LoVo (cell line): ENCODE data around the gene UBA3.
A peak's percentile ranks its signal among the peaks of the same experiment; 100 is the strongest.

Experiments
- DNase-seq: peaks from one replicate; pipeline ENCODE4 v3.0.0-alpha.2; 2016; ENCODE audit warnings: low spot score

UBA3 gene

DNA sequence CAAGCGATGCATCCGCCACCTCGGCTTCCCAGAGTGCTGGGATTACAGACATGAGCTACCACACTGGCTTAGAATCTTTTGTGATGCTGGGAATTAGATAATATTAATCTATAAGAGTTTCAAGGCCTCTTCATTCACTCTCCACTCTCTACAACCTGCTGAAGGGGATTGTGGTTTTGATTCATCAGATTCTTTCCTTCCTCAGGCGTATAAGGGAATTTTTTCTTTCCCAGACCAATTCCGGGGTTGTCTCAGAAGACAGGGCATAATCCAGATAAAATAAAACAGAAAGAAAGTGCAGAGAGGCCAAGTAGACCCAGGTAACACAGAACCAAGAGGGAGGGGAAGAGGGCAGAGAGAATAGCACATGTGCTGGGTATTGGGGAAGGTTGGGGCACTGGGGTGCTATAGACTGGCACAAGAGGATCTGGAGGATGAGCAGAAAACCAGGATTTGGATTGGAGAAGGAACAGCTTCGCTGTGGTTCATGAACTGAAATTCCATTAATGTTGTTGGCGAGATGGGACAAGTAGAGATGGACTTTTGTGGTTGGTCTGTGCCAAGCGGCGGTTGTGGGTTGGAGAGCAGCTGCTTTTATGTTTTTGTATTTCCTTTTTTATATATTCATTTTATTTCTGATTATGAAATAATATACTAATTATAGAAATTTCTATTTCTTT is 17.4 kb upstream of the UBA3 start:
- DNase-seq = no peak

GRCh38 chr3:69096299-69096698 is 16.1 kb upstream of the UBA3 start:
- no peak for DNase-seq

- DNase-seq = no peak
These were observed 15.5 kb upstream of the UBA3 start for GRCh38 chr3:69095636-69096035.

- no peak for DNase-seq
These were observed 14.5 kb upstream of the UBA3 start for GRCh38 chr3:69094467-69095205.

DNA sequence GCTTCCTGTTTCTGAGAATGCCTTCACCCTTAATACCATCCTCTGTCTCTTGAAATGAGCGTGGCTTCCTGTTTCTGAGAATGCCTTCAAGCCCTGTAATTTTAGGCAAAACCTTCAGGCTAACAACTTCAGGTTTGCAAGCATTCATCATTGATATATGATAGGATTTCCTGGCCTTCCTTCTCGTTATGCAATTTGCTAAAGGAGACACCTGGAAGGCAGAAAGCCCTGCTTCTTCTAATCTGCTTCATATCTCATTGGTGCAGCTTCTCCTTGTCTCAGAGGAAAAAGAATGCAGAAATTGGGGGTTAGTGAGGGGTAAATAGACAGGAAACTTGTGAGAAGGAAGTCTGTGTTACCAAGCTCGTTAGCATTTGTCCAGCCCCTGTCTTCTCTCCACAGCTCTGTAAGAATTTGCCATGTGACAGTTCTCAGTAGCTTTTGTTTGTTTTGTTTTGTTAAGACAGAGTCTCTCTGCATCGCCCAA is 11.9 kb upstream of the UBA3 start:
- no peak for DNase-seq

- no peak for DNase-seq
These were observed 11.3 kb upstream of the UBA3 start for GRCh38 chr3:69091389-69092029.

GRCh38 chr3:69090021-69090420 is 9.9 kb upstream of the UBA3 start:
- no peak for DNase-seq

DNA sequence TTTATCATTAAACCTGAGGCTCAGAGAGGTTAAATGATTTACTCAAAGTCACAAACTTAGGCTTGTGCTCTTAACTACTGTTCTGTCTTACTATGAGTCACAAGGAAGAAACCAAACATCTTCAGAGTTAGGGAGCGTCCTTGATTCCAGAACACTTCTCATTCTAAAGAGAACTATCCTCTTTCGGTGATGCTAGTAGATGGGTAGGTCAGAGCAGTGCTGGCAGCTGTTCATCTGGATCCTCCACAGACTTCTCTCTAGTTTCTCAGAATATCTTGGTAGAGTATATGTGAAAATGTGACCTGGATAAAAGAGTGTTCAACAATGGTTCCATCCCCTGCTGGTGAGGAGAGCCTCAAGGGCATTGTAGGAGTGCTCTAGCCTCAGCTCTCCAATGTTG is 7.9 kb upstream of the UBA3 start:
- no peak for DNase-seq

DNA sequence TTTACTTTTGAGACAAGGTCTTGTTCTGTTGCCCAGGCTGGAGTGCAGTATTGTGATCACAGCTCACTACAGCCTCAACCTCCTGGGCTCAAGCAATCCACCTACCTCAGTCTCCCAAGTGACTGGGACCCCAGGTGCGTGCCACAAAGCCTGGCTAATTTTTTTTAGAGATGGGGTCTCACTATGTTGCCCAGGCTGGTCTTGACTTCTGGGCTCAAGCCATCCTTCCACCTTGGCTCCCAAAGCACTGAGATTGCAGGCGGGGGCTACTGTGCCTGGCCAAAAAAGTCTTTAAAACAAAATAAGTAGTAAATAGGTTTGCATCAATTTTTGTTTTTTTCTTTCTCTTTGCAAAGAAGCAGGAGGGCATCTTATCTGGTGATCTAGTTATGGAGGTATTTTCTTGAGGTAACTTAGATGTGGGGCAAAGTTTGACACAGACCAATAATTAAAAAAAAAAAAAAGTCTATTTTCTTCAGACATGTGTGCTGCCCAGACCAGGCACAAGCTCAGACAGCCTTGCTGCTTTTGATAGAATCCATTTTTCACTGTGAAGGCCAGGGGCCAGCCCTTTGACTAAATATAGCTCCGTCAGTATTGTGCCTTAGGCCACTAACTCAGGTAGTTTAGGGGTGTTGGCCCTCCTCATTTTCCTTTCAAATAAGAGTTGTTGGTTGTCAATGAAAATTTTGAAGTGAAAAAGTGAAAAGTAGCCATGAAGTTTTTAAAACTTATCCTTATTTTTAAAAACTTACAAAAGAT is 7.0 kb upstream of the UBA3 start:
- no peak for DNase-seq

DNA sequence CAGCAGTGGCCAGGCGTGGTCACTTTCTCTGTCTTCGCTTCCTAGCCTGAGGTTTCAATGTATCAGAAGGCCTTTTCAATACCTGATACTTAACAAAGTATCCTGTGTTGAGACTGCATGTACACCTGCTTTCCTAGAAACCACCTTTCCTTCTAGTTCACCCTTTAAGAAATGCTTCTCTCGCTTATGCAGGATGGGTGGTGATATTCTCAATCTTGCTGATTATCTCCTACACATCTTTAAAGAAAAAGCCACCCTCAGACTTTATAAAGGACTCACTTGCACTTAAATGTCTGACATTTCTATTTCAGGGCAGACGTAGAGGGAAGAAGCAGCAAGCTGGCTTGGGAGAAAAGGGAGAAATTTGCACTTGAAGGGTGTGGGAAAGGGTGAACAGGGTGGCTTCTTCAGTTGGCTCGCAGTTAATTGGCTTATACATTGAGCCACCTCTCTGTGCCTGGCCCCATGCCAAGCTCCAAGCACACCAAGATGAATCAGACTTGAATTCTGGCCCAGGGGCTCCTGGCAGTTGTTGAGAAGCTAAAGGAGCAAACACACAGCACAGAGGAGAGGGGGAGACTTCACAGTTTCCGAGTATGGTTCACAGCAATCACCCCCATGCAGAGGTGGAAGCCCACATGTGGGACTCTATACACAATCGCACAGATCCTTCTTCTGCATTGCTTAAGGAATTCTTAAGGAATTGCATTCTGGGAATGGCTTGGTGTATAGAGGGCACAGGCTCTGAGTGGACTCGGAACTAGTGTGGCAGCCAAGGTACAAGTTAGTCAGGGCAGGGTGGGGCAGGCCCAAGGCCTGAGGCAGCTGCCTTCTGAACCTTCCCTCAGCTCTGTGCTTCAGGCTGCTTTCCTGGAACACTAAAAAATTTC is 5.9 kb upstream of the UBA3 start:
- DNase-seq = peak; percentile 86

DNA sequence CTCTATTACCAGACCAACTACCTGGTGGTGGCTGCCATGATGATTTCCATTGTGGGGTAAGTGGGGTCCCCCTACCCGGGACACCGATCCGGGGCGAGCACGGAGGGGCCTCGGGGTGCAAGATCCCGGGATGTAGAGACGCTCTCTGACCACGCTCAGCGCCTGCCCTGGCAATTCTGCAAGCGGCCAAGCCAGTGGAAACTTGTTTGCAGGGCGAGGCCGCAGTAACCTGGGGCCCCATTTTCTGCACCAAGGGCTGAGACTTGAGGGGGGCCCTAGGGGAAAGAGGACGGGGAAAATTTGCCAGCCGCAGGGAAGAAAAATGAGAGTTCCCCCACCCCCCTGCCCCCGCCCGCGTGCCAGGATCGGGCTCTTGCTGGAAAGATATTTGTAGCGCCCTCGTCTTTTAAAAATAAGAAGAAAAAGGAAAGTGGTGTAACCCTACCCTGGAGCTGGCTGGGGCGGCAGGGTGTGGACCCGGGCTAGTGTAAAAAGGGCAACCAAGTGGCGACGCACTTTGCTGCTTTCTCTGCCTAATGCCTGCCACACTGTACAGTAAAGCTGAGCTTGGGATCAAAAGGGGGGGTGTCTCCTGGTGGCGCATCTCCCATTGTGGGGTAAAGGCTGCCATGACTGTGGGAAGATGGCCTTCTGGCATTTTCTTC is 5.1 kb upstream of the UBA3 start:
- no peak for DNase-seq

DNA sequence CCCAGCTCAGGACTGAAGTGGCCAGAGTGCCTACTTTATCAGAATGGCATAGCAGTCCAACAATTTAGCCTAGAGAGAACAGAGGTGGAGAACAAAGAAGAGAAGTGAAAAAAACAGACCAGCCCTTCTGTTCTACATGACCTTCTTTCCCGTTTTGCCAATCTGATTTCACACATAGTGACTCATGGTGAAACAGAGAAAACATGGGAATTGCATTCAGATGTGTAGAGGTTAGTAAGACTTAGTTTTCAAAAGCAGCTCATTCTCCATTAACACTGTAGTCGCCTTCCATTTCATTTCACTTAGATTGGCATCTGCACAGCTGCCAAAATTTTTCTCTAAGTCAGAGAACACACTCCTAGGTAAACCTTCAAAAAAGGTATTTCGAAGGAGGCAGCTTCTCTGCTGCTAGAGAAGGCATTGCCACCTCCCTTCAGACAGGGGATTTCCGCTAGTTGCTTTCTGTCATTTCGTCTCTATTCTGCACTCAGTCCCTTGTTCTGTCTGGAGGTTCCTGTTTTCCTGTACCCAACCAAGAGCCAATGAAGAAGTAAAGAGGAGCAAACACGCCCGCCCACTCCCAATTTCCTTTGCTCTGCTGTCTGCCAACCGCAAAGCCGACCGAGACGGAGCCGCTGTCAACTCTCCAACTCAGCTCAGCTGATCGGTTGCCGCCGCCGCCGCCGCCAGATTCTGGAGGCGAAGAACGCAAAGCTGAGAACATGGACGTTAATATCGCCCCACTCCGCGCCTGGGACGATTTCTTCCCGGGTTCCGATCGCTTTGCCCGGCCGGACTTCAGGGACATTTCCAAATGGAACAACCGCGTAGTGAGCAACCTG is 4.4 kb upstream of the UBA3 start, which contains the start of gene ARL6IP5:
Gene ARL6IP5 (plus strand): TSS at position 612 of the 842 bp plus-strand sequence. CDS start 111 bp downstream, at position 723.
- DNase-seq = peak; percentile 90

- DNase-seq = no peak
These were observed 2.6 kb upstream of the UBA3 start for GRCh38 chr3:69082805-69083204.

DNA sequence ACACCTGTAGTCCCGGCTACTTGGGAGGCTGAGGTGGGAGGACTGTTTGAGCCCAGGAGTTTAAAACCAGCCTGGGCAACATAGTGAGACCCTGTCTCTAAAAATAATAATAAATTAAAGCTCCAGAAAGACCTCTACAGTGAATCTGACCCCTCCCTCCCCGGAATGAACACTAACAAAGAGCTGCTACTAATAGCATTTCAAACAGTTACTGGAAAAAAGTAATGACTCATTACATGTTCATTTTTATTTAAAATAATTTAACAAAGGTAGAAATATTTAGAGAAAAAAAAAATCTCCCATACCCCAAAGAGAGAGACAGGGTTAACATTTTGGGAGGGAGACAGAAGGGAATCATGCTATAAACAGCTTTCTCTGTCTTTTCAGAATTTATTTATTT is 2.2 kb upstream of the UBA3 start:
- DNase-seq = no peak

DNA sequence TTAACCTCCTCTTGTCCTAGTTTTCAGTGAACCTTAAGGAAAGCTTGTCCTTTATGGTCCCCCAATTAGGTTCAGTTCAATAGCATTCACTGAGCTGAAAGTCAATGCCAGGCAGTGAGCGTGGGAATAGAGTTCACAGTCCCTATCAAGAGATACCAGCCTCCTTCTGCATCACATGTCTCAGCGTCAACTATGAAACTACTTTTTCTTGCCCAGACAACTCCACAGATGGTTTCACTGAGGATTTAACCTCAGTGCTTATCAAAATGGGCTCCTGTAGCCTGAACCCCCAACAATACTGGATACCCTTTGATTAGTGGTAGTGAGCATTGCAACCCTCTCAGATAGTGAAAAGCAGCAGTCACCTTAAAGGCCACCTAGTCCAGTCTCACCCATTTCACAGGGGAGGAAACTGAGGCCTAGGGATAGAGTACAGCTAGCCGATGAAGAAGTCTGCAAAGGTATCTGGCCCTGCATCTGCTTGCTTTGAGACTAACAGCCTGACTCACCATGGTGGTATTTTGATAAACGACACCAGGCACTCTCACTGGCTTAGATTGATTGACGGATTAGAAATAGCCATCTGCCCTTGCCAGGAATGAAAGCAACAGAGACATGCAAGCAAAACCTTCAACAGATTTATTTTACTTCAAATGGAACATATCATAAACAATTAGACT is 1.6 kb upstream of the UBA3 start:
- DNase-seq = no peak

DNA sequence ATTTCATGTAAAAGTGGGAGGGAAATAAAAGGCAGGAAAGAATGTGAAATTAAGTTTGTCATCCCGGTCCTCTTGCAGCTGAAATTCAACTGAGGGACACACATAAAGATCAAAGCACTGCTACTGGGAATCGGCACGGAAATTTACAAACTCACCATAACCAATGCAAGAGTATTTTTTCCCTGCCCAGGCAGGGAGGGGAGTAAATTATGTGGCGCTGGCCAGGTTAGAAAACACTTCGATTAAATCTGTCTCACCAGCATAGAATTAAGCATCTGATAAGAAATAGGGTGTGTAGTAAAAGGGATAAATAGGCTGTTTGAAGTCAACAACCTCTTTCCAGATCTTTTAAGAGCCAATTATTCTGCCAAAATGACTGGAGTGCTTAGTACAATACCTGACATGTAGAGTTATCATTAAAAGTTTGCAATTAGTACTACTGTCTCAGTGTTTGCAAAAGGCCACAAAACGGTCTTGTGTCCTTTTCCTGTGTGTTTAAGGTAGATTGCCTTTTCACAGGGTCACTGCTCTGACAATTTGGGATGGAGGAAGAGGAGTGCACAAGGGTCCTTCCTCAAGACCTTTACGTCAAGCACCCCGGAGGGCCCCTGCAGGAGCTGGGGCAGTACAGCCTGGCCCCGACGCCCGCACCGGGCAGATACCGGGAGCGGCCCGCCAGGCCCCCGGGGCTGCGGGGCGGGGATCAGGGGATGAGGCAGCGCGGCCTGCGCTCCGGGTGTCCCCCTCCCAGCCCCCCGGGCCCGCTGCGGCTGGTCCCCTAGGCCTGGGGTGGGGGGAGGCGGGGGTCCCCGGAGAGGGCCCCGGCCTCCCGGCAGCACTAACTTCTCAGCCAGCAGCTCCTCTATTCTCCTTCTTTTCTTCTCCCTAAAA is 651 bp downstream of the UBA3 start:
- DNase-seq = no peak

GRCh38 chr3:69072928-69073327 is 7.2 kb downstream of the UBA3 start:
- DNase-seq = no peak

DNA sequence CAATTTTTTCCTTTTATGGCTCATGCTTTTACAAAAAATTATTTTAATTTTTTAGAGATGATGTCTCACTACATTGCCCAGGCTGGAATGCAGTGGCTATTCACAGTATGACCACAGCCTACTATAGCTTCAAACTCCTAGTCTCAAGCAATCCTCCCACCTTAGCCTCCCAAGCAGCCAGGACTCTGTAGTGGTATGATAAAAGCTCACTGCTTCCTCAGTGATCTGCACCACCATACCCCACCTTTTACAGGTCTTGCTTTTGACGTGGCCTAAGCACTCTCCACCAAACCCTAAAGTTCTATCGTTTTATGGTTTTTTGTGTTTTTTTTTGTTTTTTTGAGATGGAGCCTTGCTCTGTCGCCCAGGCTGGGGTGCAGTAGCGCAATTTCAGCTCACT is 14.0 kb downstream of the UBA3 start:
- DNase-seq = no peak
